GM21737 (cell line): ENCODE results near the gene MICAL3.

ENCODE experiments used
- ATAC-seq: cut with Tn5 transposase; IDR thresholded peaks from one replicate; pipeline ENCODE4 v1.9.1; 2021; ENCODE audit warnings: mild to moderate bottlenecking, moderate library complexity; ENCODE audit not compliant: unreplicated experiment

MICAL3 gene

DNA sequence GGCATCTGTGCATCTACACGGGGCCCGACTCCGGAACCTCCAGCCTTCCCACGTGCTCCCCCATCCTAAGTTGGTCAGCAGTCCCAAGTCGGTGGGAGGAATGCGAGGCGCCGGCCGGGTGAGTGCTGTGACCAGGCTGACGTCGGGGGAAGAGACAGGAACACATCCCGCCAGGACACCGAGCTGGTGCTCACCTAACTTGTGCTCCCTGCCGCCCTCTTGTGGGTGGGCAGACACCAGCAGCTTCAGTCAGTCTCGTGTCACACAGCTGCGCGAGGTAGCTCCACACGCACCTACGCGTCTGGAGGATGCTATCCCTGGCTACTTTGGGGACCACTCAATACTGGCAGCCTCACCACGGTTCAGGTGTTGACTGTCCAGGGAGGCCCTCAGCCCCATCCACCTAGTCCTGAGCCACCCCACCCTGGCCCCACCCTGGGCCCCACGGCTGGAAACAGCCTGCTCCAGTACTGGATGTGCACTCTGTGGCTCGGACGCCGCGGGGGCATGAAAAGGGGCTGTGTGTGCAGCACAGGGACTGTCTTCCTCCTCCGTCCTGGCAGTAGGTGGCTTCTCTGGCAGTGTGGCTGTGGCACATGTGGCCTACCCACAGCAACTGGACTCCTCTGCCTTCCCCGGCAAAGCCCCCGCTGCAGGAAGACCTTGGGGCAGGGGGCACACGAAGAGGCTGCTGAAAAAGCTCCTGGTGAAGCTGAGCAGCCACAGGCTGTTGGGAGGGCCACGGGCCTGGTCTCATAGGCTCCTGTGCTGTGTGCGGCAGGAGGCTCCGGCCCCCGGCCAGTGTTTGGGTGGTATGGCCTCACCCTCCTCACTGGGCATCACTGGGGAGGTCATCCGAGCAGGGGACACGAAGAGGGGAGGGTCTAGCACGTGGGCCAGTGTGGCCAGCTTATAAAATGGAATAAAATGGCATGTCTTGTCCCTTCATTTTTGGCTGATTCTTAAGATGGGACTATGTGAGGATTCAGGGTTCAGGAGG is 238.9 kb downstream of the MICAL3 start:
- no peak for ATAC-seq

DNA sequence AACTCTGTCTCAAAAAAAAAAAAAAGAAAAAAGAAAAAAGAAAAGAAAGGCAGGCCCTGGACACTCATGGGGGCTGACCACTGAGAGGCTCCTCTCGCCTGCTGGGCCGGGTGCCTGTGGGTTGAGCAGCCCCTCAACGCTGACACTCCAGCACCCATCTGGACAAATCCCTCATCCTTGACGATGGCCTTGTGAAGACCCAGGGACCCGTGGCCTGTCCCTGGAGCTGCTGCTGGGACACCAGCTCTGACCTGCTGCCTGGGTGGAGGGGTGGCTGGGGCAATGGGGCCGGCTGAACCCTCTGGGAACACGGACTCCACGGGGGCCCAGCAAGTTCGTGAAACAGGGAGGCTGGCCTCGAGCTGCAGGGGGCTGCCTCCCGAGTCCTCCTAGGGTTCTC is 239.6 kb downstream of the MICAL3 start:
- ATAC-seq = no peak

DNA sequence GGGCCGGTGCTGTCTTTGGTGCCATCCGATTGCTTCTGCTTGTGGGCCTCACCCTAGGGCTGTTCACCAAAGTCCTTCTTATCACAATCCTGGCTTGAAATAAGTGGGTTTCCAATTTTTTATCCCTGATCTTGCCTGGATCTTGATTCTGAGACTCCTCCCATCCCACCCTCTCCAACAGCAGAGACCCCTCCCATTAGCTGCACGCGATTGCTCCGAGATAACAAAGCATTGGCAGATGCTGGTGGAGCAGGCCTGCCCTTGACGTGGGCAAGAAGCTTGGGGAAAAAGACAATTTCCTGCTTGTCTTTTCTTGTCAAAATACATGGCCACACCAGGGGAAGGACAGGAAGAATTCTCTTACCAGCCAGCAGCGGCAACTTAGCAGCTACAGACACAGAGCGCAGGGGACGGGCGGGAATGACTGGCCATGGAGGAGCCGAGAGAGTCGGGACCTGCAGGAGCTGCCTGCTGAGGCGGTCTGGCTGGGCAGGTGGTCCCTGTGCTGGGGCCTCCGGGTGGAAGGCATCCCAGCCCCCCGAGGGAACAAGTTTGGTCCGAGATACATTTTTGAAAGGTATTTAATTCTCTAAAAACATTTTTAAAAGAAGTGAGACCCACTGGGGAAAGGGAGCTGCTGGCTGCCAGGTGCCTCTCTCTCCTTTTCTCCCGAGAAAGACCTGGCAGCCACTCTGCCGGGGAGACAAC is 240.4 kb downstream of the MICAL3 start:
- no peak for ATAC-seq

DNA sequence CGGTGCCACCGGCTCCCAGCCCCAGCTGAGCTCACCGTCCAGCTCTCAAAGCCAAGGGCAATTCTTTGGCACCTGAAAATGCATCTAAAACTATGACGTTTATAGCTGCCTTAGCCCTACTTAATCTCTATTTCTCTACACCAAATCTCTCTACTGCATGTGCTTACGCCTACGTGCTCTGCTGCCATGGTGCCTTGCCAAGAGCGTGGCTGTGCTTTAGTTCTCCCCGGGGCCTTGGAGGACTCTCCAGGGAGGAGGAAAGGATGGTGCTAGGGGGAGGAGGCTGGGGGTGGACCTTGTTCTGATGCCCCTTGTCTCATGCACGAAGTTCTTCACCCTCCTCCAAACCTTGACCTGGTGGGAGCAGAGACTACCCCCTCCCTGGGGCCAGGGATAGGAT is 241.0 kb downstream of the MICAL3 start:
- ATAC-seq = no peak

DNA sequence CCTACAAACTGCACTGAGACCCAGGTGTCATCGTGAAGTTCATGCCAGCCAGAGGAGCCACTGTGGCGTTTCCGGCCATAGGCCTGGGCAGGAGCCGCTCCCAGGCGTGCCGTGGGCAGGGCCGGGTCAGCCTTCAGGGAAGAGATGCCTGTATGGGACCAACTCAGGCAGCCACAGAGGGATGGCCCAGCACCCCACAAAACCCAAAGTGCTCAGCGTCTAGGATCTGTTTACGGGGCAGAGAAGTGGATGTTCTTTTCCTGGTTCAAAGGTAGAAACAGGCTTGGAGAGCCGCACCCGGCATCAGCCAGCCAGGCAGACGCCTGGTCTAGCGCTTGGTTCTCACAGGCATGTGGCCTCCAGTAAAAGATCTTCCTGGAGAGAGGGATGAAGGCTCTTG is 241.7 kb downstream of the MICAL3 start:
- ATAC-seq = no peak

DNA sequence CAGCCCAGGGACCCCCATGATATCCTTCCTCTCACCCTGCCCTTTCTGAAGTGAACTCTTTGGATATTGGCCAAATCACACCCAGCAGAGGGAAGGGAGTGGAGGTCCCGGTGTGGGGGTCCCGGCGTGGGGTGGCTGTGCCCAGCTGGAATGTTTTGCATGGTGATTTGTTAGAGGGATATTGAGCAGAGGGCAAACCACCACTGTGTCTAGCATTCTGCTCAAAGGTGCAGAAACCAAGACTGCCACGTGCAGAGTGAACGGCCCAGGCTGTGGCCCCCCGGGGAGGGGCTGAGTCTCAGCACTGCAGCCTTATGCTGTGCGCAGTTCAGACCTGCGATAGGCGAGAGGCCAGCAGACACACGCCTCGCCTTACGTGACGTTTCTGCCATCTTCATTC is 242.2 kb downstream of the MICAL3 start:
- no peak for ATAC-seq

DNA sequence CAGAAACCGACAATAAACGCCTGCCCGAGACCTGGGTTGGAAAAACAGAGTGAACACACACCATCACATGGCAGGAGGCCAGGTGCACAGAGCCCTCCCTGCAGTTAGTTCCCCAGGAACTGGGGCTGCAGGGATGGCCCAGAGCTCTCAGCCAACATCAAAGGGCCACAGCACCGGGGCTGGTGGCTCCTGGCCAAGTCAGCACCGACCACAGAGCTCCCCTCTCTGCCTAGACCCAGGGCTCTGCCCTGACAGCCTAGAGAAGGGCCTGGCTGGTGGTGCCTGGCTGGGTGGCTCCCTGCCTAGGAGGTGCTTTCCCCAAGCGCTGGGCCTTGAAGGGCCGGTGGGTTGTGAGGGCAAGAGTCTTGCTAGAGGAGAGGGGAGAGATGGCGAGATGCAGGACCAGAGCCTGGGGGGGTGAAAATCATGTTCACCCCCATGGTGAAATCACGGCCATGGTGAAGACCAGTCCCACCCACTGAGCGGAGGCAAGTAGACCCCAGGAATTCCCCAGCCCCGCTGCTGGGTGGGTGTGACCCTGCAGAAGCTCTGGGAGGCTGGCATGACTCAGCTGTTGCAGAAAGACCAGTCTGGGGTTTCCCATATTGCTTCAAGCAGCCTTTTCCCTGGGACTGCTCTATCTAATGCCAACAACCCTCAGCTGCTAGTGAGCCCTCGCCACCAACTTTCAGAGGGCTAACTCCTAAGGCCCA is 242.9 kb downstream of the MICAL3 start:
- ATAC-seq = peak; percentile 35

DNA sequence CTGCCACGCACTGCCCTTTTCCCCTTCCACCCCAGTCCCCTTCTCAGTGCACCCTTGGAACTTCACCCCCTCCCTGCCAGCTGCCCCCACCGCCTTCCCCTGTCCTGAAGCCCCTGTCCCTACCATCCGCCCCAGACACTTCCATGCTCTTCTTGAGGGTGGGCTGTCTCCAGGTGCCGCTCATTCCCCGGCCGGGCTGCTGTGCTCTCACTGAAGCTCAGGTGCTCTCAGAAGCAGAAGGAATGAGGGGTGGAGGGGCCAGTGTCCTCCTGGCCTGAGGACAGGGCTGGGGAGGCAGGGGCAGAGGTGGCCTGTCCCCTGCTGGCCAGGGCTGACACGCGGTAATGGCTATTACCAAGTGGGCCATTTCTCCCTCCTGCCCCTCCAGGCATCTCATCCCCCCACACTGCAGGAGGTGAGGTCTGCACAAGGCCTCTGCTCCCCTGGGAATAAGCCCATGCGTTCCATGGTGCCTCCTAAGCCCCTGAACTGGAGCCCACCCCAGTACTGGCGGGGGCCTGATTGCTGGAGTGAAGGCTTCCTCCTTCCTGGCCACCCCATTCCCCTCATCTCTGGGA is 243.5 kb downstream of the MICAL3 start:
- no peak for ATAC-seq

DNA sequence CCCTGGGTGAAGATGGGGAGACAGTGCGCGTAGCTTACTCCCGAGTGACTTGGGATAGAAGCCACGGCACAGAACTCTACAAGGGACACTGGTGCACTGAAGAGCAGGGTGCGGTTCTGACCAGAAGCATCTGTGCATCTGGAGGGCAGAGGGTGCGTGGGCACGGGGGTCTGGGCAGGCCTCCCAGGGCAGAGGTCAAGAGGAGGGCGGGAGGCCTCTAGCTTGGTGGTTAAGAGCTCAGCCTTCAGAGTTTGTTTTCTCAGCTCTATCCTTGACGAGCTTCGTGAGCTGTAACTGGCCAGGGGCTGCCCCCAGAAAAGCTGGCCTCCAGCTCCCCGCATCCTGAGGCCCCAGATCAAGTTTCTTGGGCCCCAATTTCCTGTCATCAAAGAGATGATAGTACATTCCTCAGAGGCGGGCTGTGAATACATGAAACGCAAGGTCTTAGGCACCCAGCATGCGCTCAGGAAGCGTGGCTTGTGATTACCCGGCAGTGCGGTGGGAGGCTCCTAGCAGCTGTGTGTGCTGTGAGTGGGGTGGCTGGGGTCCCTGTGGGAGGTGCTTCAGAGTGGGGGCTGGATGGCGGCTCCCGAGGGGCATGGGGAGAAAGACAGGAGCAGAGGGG is 244.1 kb downstream of the MICAL3 start:
- no peak for ATAC-seq

DNA sequence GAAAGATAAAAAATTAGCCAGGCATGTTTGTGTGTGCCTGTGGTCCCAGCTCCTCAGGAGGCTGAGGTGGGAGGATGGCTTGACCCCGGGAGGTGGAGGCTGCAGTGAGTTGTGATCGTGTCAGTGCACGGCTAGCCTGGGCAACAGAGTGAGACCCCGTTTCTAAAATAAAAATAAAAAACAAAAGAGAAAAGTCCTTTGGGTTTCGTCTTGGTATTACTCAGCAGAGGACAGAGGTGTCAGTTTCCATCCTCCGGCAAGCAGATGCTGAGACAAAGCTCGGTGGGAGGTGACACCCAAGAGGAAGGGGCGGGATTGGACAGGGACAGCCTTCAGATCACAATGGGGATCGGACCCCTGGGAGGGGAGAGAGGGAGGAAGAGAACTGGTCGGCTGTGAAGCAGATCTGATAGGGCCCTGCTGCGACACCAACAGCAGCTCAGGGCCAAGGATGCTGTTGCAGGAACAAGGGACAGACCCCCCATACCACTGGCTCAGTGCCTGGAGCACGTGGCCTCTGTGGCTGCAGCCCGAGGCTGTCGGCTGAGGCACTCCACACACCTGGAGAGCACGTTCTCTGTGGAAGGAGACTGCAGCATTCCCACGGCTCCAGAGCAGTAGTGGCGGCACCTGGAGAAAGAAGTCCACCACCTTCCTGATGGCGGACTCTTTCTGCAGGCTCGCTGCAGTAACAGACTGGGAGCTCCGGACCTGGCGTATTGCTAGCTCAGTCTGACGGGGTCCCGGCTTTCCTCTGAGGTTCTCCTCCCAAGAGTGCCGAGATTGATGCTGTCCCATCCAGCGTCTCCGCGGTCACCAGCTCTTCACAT is 244.9 kb downstream of the MICAL3 start:
- peak; percentile 37 for ATAC-seq

DNA sequence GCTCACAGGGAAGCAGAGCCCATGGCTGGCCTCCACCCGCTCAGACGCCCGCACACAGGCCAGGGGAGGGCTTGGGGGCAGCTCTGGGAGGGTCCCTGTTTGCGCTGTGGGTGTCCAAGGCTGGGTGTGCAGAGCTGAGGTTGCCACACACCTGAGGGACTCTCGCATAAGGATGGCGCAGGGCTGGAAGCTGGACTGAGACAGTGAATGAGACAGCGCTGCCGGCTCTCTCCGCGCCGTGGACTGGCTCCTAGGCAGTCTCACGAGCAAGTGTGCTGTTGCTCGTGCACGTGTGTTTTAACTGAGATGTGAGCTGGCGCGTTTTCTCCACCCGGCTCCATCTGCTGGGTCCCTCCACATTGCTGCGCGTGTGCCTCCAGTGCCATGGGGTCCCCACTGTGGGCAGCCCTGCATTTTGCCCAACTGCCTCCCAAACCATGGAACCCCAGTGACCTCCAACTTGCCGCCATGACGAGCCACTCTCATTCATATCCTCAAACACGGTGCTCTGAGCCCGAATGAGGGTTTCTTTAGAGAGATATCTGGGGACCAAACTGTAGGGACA is 245.9 kb downstream of the MICAL3 start:
- no peak for ATAC-seq

DNA sequence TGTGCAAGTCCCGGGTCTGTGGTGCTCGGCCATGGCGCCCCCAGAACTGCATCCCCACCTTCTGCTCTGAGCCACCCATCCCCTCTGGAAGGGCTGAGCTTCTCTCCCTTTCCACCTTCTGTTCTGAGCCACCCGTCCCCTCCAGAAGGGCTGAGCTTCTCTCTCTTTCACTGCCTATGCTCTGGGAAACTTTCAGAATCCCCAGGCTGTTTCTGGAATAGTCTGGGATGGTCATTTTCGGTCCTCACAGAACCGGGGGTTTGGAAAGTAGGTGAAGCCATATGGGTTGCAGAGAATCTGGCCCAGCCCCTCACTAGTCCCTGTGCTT is 246.7 kb downstream of the MICAL3 start:
- ATAC-seq = no peak

DNA sequence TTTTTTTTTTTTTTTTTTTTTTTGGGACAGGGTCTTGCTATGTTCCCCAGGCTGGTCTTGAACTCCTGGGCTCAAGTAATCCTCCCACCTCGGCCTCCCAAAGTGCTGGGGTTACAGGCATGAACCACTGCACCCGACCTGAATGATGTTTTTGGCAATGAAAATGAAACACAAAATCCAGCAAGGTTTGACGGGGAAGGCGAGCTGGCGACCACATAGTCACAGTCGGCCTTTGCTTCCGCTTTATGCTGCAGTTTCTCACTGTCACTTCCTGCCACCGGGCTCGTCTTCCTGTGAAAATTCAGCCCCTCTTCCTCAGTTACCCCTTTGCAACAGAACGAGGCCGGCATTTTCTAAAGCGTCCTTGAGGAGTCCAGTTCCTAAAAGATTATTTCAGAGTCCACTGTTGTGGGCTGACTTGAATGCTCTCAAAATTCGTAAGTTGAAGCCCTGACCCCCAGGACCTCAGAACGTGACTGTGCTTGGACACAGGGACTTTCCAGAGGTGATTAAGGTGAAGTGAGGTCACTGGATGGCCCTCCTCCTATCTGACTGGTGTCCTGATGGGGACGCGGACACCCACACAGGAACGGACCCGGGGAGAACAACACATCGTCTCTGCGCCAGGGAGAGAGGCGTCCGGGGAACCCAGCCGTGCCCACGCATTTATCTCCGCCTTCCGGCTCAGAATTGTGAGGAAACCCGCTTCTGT is 247.2 kb downstream of the MICAL3 start:
- peak; percentile 24 for ATAC-seq

DNA sequence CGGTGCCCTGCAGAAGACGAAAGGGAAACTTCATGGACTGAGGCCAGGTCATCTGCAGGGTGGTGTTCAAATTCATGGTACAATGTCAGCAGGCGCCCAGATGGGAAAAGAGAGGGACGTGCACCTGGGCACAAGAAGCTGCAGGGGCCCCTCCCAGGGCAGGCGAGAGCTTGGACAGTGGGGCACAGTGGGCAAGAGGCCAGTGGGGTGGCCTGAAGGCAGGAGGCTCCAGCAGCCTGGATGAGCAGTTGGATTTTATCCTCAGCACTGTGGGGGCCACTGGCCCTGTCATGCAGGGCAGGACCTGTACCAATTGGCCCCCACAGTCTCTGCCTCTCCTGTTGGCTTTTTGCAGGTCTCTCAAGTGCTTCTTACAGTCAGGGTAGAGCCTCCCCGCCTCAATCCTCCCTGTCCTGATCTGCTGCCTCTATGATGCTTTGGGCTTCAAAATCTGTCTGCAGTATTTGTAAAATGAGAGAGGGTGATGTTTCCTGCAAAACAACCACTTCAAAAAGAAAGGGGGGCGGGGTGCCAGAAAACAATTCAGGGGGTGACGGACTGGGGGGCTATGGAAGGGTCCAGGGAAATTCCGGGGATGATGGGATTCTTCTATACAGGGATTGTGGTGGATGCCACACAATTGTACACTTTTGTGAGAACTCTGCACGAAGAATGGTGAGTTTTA is 248.4 kb downstream of the MICAL3 start:
- ATAC-seq = no peak

DNA sequence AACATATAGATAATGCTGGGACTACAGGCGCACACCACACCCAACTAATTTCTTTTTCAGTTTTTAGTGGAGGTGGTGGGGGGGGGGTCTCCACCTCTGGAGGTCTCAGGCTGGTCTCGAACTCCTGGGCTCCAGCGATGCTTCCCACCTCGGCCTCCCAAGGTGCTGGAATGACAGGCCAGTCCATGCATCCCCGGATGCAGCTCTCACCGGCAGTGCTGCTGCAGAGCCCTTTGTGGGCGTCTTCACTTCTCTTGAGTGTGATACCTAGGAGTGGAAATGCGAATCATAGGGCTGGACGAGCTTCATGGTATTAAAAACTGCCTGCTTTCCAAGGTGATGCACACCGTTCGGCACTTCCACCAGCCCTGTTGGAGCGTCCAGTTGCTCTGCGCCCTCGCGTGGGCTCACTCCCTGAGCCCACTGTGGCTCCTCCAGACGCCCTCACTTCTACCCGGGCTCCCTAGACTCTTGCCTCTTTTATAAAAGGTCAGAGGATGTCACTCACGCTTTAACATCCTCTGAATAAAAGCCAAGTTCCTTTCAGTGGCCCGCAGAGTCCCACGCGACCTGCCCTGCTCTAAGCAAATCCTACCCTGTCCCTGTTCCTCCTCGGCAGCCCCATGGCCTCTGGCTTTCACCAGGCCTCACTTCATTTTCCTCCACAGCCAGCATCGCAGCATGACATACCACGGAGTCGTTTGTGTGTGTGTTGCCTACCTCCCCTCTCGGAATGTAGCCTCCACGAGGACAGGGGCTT is 249.3 kb downstream of the MICAL3 start:
- ATAC-seq = no peak

DNA sequence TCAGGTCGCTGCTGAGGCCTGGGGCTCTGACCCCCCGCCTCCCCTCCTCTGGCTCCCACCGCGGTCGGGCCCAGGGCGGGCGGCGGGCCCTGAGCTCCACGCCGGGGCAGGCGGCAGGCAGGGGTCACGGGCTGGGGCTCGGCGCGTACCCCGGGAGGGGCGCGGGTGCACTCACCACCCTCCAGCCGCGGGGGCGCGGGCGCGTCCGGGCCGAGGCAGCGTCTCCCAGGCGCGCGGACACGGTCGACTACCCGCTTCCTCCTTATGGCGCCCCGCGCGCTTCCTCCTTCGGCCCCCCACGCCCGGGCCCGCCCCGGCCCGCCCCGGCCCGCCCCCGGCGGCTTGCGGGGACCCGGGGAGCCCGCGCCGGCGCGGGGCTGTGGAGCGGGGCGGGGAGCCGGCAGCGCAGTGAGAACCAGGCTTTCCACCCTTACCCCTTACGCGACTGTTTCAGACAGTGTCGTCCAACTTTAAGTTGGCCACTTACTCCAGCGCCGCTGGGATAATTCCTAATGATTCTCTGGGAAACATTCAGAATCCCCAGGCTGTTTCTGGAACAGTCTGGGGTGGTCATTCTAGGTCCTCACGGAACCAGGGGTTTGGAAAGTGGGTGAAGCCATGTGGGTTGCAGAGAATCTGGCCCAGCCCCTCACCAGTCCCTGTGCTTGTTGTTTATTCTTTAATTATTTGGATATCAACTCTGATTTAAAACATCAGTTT is 250.0 kb downstream of the MICAL3 start, which contains the start of gene BID:
Gene BID (minus strand): TSS at position 264 of the 720 bp plus-strand sequence. CDS start 24,353 bp downstream, outside the sequence.
- peak; percentile 27 for ATAC-seq
